ENCODE results near the gene OR6T1. TPM values are rescaled to one million over a fixed set of nuclear protein-coding genes. Genes with fewer than 3 reads are reported as not detected.

OR6T1 gene
- total RNA-seq, 2 experiments from 2014 or later = not detected

DNA sequence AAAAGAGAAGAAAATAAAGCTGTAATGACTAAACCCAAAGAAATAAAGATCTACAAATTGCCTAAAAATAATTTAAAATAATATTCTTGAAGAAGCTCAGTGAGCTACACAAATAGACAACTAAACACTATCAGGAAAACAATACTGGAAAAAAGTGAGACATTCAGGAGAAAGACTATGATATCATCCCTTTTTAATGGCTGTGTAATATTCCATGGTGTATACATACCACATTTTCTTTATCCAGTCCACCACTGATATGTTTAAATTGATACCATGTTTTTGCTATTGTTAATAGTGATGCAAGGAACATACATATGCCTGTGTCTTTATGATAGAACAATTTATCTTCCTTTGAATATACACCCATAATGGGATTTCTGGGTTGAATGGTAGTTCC, 13.1 kb upstream of the OR6T1 start:
- ChIA-PET CTCF (no interaction called here), POLR2A (no interaction called here)
- H3K36me3 Mint-ChIP-seq (ENCODE audit: low read depth) = no peaks in the 10 kb centered on the region
- H3K27ac Mint-ChIP-seq = no peak overlapping the region
- no peaks in the 10 kb centered on the region for H3K4me1 Mint-ChIP-seq (ENCODE audit: low read depth)
- ATAC-seq (no peak), DNase-seq (no peak)
- no peaks in the 10 kb centered on the region for H3K27me3 Mint-ChIP-seq
- H3K9me3 Mint-ChIP-seq = peaks cover 3% of the 10 kb centered on the region
- intact Hi-C loops (cut with micrococcal nuclease) = no loop called here
- TF ChIP-seq, protein P1, sequence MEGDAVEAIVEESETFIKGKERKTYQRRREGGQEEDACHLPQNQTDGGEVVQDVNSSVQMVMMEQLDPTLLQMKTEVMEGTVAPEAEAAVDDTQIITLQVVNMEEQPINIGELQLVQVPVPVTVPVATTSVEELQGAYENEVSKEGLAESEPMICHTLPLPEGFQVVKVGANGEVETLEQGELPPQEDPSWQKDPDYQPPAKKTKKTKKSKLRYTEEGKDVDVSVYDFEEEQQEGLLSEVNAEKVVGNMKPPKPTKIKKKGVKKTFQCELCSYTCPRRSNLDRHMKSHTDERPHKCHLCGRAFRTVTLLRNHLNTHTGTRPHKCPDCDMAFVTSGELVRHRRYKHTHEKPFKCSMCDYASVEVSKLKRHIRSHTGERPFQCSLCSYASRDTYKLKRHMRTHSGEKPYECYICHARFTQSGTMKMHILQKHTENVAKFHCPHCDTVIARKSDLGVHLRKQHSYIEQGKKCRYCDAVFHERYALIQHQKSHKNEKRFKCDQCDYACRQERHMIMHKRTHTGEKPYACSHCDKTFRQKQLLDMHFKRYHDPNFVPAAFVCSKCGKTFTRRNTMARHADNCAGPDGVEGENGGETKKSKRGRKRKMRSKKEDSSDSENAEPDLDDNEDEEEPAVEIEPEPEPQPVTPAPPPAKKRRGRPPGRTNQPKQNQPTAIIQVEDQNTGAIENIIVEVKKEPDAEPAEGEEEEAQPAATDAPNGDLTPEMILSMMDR (IDR thresholded peaks at IDR 0.05) = no peak
- no peak overlapping the region for H3K4me3 Mint-ChIP-seq

GRCh38 chr11:123945132-123945531, 1.5 kb upstream of the OR6T1 start:
- intact Hi-C loops (cut with micrococcal nuclease) = no loop called here
- no peaks in the 10 kb centered on the region for H3K9me3 Mint-ChIP-seq
- ChIA-PET POLR2A (no interaction called here), CTCF (no interaction called here)
- TF ChIP-seq, protein P1 (IDR thresholded peaks at IDR 0.05) = no peak
- H3K4me3 Mint-ChIP-seq = no peak overlapping the region
- H3K4me1 Mint-ChIP-seq (ENCODE audit: low read depth) = no peaks in the 10 kb centered on the region
- H3K27ac Mint-ChIP-seq = no peak overlapping the region
- DNase-seq (no peak), ATAC-seq (no peak)
- H3K27me3 Mint-ChIP-seq = peaks cover 5% of the 10 kb centered on the region
- H3K36me3 Mint-ChIP-seq (ENCODE audit: low read depth) = no peaks in the 10 kb centered on the region

DNA sequence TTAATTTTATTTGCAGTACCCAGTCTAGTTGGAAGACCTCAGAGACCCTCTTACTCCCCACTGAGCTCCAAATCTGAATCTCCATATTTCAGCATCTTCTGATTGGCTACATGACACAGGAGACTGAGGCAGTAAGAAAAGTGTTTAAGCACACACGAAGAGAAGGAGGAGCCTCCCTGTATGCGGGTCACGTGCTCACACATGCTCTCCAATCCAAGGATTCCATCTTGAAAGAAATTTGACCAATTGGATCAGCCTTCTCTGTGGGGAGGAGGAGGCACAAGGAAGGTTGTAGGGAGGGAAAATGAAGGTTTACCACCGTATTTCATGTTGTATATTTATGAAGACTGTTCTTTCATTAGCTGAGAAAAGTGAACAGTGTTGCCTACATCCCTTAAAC, 1.2 kb downstream of the OR6T1 start:
- DNase-seq = no peak
- ChIA-PET POLR2A (no interaction called here), CTCF (no interaction called here)
- intact Hi-C loops (cut with micrococcal nuclease) = no loop called here
- H3K9me3 Mint-ChIP-seq = no peaks in the 10 kb centered on the region
- H3K36me3 Mint-ChIP-seq (ENCODE audit: low read depth) = no peaks in the 10 kb centered on the region
- TF ChIP-seq, protein P1 (IDR thresholded peaks at IDR 0.05) = no peak
- H3K27ac Mint-ChIP-seq = no peak overlapping the region
- no peak overlapping the region for H3K4me3 Mint-ChIP-seq
- peaks cover 4% of the 10 kb centered on the region for H3K27me3 Mint-ChIP-seq
- H3K4me1 Mint-ChIP-seq (ENCODE audit: low read depth) = no peaks in the 10 kb centered on the region
- no peak for ATAC-seq

GRCh38 chr11:123939317-123939716, 4.3 kb downstream of the OR6T1 start, which contains the start of gene OR4D5:
TSS of gene OR4D5 (plus strand) at chr11:123939617. CDS start at chr11:123939617, 0 bp downstream.
- POLR2A ChIA-PET = no interaction called here
- no peak for ATAC-seq
- DNase-seq = no peak
- TF ChIP-seq, protein P1 (IDR thresholded peaks at IDR 0.05) = no peak
- no peaks in the 10 kb centered on the region for H3K4me1 Mint-ChIP-seq (ENCODE audit: low read depth)
- H3K27me3 Mint-ChIP-seq = no peaks in the 10 kb centered on the region
- H3K36me3 Mint-ChIP-seq (ENCODE audit: low read depth) = no peaks in the 10 kb centered on the region
- intact Hi-C loops (cut with micrococcal nuclease) = no loop called here
- CTCF ChIA-PET = no interaction called here
- H3K4me3 Mint-ChIP-seq = no peak within 1 kb of the TSS
- H3K27ac Mint-ChIP-seq = no peak within 1 kb of the TSS
- no peaks in the 10 kb centered on the region for H3K9me3 Mint-ChIP-seq

DNA sequence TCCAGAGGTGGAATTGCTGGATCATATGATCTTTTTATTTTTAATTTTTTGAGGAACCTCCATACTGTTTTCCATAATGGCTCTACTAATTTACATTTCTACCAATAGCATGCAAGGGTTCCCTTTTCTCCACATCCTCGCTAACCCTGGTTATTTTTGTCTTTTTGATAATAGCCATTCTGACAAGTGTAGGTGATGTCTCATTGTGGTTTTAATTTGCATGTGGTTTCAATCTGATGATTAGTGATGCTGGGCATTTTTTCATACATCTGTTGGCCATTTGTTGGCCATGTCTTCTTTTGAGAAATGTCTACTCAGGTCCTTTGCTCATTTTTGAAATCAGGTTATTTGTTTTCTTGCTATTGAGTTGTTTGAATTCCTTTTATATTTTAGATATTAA, 19.6 kb downstream of the OR6T1 start:
- ATAC-seq (no peak), DNase-seq (no peak)
- intact Hi-C loops (cut with micrococcal nuclease) = no loop called here
- TF ChIP-seq, protein P1 (IDR thresholded peaks at IDR 0.05) = no peak
- Mint-ChIP-seq H3K4me1 (ENCODE audit: low read depth) (no peaks in the 10 kb centered on the region), H3K27ac (no peak overlapping the region), H3K4me3 (no peak overlapping the region), H3K27me3 (peaks cover 1% of the 10 kb centered on the region), H3K9me3 (no peaks in the 10 kb centered on the region), H3K36me3 (ENCODE audit: low read depth) (no peaks in the 10 kb centered on the region)
- POLR2A ChIA-PET = no interaction called here
- CTCF ChIA-PET = no interaction called here

All from activated CD8-positive, alpha-beta T cell treated with anti-CD3 and anti-CD28 coated beads for 36 hours (primary cell).